WTC11 (cell line): ENCODE measurements around the gene ATCAY. TPM values are rescaled to one million over a fixed set of nuclear protein-coding genes. Genes with fewer than 3 reads are reported as not detected.
"Not testable (repeated sequence)": the region's sequence is repeated elsewhere in the genome, so short reads cannot be mapped to it uniquely, and the experiment has no call there.

ENCODE experiments used
- ATAC-seq: fragments of 200-7000 bp; cut with Tn5 transposase; 2 replicates; pipeline ENCODE4 v1.10.0; 2021; ENCODE audit warnings: mild to moderate bottlenecking, moderate library complexity
- CTCF ChIA-PET: fragments of 300-600 bp; sonication (Branson Sonifier 250); formaldehyde crosslinking; loops from one replicate; lab custom pipeline; 2021; ENCODE audit warnings: antibody characterized with exemption; lab: Charles Lee
- POLR2A ChIA-PET: fragments of 350-600 bp; sonication (Branson Sonifier 250); formaldehyde crosslinking; loops from one replicate; lab custom pipeline; 2021; ENCODE audit warnings: antibody characterized with exemption; lab: Charles Lee
- DNase-seq: peaks from one replicate; pipeline ENCODE4 v3.0.0; 2021; ENCODE audit warnings: low spot score
- H3K27ac Mint-ChIP-seq: 2 replicates; pipeline ENCODE4 v1.8.0; 2021; ENCODE audit warnings: mixed read lengths
- H3K27me3 Mint-ChIP-seq: 2 replicates; pipeline ENCODE4 v1.8.0; 2021; ENCODE audit warnings: low read depth, mild to moderate bottlenecking, moderate library complexity, mixed read lengths
- H3K36me3 Mint-ChIP-seq: 2 replicates; pipeline ENCODE4 v1.8.0; 2021; ENCODE audit warnings: mixed read lengths
- H3K4me1 Mint-ChIP-seq: 2 replicates; pipeline ENCODE4 v1.8.0; 2022; ENCODE audit warnings: mixed read lengths
- H3K4me3 Mint-ChIP-seq: 2 replicates; pipeline ENCODE4 v1.8.0; 2021; ENCODE audit warnings: mild to moderate bottlenecking, moderate library complexity, mixed read lengths
- H3K9me3 Mint-ChIP-seq: 2 replicates; pipeline ENCODE4 v1.8.0; 2021; ENCODE audit warnings: mixed read lengths
- ATF1 ChIP-seq: sonication (generic); formaldehyde crosslinking; IDR thresholded peaks from 2 replicates; pipeline ENCODE4 v1.8.1; 2023; ENCODE audit warnings: mild to moderate bottlenecking, moderate library complexity, missing genetic modification reagents
- CREM ChIP-seq: sonication (generic); formaldehyde crosslinking; IDR thresholded peaks from 2 replicates; pipeline ENCODE4 v1.8.1; 2022; ENCODE audit warnings: mild to moderate bottlenecking, missing genetic modification reagents, moderate library complexity
- GABPB1 ChIP-seq: sonication (generic); formaldehyde crosslinking; IDR thresholded peaks from 2 replicates; pipeline ENCODE4 v1.8.1; 2023; ENCODE audit warnings: mild to moderate bottlenecking, missing genetic modification reagents
- NR3C1 ChIP-seq: sonication (generic); formaldehyde crosslinking; conservative IDR thresholded peaks from 2 replicates; pipeline ENCODE4 v1.8.1; 2023; ENCODE audit warnings: low read depth, mild to moderate bottlenecking, missing genetic modification reagents
- SP1 ChIP-seq: sonication (generic); formaldehyde crosslinking; conservative IDR thresholded peaks from 2 replicates; pipeline ENCODE4 v1.8.1; 2022; ENCODE audit warnings: missing genetic modification reagents
- ZNF263 ChIP-seq: sonication (generic); formaldehyde crosslinking; IDR thresholded peaks from 2 replicates; pipeline ENCODE4 v1.8.1; 2022; ENCODE audit warnings: low read depth, mild to moderate bottlenecking, moderate library complexity, missing genetic modification reagents
- total RNA-seq: library from RNA; stranded (reverse); gene quantifications from 3 replicates; pipeline ENCODE4 v1.2.3, GENCODE V29; 2021
- TF ChIP-seq, protein P1 (sequence below): sonication (generic); formaldehyde crosslinking; IDR thresholded peaks from 2 replicates; pipeline ENCODE4 v1.8.0; 2023; ENCODE audit warnings: missing genetic modification reagents
- TF ChIP-seq, protein P2 (sequence below): fragments of 250-450 bp; sonication (Bioruptor Pico); conservative IDR thresholded peaks from 2 replicates; pipeline ENCODE4 v1.9.0; 2021; ENCODE audit warnings: mild to moderate bottlenecking
- TF ChIP-seq, protein P3 (sequence below): fragments of 250-450 bp; sonication (Bioruptor Pico); IDR thresholded peaks from 2 replicates; pipeline ENCODE4 v2.1.2; 2022; ENCODE audit warnings: mild to moderate bottlenecking, moderate library complexity
- TF ChIP-seq, protein P4 (sequence below): sonication (generic); formaldehyde crosslinking; IDR thresholded peaks from 2 replicates; pipeline ENCODE4 v1.8.1; 2022; ENCODE audit warnings: mild to moderate bottlenecking, moderate library complexity, missing genetic modification reagents

ATCAY gene
- total RNA-seq, 1 experiment from 2014 or later, result 23.5 TPM

DNA sequence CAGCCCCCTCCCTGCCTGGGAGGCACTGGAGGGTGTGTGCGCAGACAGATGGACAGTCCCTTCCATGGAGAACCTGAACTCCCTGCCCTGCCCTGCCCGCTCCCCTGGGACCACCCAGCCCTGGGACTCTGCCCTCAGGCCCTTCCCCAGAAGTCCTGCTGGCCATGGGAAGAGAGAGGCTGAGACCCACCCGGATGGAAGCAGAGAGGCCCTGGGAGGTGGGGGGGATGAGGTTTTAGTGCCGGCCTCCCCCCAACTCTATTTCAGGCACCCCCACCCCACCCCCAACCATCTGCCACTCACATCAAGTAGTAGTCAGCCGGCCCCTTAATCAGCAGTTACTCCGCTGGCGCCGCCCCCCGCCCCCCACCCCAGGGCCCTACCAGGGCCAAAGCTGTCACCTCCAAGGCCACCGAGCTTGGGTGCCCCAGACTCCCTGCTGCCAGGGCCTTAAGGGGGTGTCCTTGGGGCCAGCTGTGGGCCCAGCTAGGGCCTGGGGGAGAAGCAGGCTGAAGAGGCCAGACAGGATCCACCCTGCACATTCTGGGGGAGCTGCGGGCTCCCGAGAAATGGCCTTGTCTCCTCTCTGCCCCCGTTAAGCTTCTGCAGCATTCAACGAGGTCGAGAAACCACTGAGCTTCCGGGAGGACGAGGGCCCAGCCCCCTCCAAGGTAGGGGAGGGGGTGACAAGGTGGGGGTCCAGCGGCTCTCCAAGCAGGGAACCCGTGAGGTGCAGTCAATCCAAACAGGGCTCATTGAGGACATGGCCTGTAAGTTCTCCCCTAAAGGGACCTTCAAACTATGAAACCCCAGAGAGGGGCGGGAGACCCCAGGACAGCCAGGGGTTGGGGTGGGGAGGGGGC, 69.7 kb downstream of the ATCAY start:
- Mint-ChIP-seq H3K27ac (no peak overlapping the region), H3K36me3 (no peaks in the 10 kb centered on the region), H3K4me1 (peaks cover 8% of the 10 kb centered on the region), H3K4me3 (no peak overlapping the region), H3K27me3 (no peaks in the 10 kb centered on the region), H3K9me3 (no peaks in the 10 kb centered on the region)
- no peak for ATAC-seq
- no peak for TF ChIP-seq CREM
- no peak for TF ChIP-seq NR3C1 (CRISPR knock-in tag)
- TF ChIP-seq, protein P1, sequence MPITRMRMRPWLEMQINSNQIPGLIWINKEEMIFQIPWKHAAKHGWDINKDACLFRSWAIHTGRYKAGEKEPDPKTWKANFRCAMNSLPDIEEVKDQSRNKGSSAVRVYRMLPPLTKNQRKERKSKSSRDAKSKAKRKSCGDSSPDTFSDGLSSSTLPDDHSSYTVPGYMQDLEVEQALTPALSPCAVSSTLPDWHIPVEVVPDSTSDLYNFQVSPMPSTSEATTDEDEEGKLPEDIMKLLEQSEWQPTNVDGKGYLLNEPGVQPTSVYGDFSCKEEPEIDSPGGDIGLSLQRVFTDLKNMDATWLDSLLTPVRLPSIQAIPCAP (CRISPR knock-in tag), result no peak
- DNase-seq, result no peak
- ChIA-PET CTCF (interaction anchor here (1.5 to 2.0 kb wide), 2 partner anchors 37 to 69 kb away, joined by 4 to 9 read pairs; no protein-coding TSS in a partner anchor), POLR2A (interaction anchor here (0.6 to 2.7 kb wide), 2 partner anchors 17 to 18 kb away, joined by 3 to 11 read pairs; partner anchors contain the start of gene NMRK2)

DNA sequence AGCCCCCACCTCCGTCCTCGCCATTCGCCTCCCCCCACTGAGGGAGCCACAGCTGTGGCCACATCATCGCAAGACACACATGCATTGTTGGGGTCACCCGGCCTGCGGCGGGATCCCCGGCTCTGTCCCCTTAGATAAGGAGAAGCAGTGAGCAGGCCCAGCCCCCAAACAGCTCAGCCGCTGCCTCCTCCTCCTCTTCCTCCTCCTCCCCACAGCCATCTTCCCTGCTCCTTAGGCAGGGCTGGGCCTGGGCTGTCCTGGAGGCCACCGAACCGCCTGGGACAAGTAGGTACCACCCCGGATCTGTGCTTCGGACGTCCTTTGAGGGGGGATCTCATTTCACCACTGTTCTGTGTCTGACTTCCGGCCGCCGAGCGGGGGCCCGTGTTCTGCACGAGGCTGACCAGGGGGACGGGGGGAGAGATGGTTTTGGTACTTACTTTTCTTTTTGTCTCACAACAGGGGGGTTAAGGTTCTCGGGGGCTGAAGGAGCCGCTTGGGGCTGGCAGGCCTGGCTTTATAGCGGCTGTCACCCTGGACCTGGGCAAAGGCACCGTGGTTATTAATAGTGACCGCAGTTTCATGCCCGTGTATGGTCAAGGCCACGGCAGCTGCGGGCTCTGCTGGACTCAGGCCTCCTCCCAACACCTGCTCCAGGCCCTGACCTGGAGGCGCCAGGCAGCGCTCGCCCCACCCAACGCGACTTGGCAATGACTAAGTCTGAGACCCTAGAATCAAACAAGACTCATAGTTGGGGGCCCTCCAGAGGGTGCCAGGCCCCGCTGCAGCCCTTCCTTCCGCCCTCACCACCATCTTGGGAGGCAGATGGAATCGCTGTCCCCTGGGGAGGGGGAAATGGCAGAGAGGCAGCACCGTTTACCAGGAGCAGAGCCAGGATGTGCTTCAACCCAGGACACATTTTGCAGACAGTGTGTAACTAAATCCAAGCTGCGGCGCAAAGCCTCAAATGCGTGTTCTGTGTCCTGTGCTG, 70.7 kb downstream of the ATCAY start:
- H3K27ac Mint-ChIP-seq, result no peak overlapping the region
- no peaks in the 10 kb centered on the region for H3K9me3 Mint-ChIP-seq
- ChIA-PET CTCF (interaction anchor here (1.5 to 2.0 kb wide), 2 partner anchors 37 to 70 kb away, joined by 4 to 9 read pairs; no protein-coding TSS in a partner anchor), POLR2A (interaction anchor here (0.6 to 2.7 kb wide), 2 partner anchors 17 to 69 kb away, joined by 3 to 11 read pairs; no protein-coding TSS in a partner anchor)
- no peaks in the 10 kb centered on the region for H3K36me3 Mint-ChIP-seq
- H3K27me3 Mint-ChIP-seq, result no peaks in the 10 kb centered on the region
- no peak for DNase-seq
- H3K4me3 Mint-ChIP-seq, result no peak overlapping the region
- peaks cover 8% of the 10 kb centered on the region for H3K4me1 Mint-ChIP-seq
- TF ChIP-seq ZNF263 (CRISPR knock-in tag) (peak; percentile 50; the same call in 1 of the 2 replicates), GABPB1 (CRISPR knock-in tag) (no peak)
- peak; percentile 40 for ATAC-seq

DNA sequence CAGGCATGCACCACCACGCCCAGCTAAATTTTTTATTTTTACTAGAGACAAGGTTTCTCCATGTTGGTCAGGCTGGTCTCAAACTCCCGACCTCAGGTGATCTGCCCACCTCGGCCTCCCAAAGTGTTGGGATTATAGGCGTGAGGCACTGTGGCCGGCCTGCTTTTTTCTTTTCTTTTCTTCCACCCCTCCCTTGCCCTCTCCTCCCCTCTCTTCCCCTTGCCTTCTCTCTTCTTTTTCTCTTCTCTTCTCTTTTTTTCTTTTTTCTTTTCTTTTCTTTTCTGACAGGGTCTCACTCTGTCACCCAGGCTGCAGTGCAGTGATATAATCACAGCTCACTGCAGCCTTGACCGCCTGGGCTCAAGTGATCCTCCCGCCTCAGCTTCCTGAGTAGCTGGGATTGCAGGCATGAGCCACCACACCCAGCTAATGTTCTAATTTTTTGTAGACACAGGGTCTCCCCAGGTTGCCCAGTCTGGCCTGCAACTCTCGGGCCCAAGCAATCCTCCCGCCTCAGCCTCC, 72.3 kb downstream of the ATCAY start:
- DNase-seq, H3K4me1 Mint-ChIP-seq, ATAC-seq, H3K9me3 Mint-ChIP-seq, H3K27me3 Mint-ChIP-seq, H3K36me3 Mint-ChIP-seq, H3K27ac Mint-ChIP-seq, H3K4me3 Mint-ChIP-seq: not testable (repeated sequence)
- CTCF ChIA-PET, result interaction anchor here (0.6 kb wide), 1 partner anchor 12 kb away, joined by 3 read pairs; no protein-coding TSS in a partner anchor
- POLR2A ChIA-PET, result interaction anchor here (1.3 kb wide), 1 partner anchor 20 kb away, joined by 5 read pairs; the partner anchor contains the start of gene NMRK2

DNA sequence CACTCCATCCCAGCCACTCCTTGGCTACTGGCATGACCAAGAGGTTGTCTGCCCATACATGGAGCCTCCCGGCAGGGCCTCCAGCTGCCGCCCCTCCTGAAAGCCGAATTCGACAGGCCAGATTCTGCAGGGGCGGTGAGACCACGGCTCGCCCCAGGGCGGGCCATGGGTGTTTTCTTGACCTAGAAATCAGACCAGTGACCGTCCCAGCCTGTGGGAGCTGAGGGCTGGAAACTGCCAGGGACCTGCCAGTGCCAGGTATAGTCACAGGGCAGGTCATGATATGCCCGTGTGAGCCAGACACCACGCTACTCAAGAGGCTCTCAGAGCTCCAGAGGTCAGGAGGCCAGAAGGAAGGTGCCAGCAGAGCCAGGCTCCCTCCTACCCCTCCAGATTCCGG, 73.6 kb downstream of the ATCAY start:
- ATAC-seq, result no peak
- no peak overlapping the region for H3K27ac Mint-ChIP-seq
- H3K4me1 Mint-ChIP-seq, result peaks cover 8% of the 10 kb centered on the region
- DNase-seq, result no peak
- H3K9me3 Mint-ChIP-seq, result no peaks in the 10 kb centered on the region
- TF ChIP-seq, protein P2, sequence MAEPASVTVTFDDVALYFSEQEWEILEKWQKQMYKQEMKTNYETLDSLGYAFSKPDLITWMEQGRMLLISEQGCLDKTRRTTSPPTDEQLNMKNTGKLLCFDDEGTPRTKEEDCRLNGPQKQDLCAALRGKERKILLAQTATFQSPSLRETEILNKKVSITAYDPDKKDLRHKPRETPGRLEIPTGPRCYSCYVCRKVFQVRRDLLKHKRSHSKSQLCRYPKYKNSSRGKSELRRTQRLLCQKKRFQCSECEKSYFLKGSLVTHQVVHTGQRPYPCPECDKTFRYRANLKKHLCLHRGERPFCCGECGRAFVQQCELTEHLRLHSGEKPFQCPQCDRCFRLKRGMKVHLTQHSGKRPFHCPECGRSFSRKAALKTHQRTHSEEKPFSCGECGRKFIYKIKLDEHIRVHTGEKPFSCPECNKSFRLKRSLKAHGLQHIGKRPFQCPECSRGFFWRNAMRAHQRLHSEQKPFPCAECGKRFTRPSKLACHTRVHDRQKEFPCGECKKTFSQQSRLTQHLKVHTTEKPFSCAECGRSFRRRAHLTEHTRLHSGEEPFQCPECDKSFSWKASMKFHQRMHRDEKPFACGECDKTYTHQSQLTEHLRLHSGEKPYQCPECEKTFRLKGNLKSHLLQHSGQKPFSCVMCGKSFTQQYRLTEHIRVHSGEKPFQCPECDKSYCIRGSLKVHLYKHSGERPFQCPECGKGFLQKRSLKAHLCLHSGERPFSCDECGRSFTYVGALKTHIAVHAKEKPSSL (CRISPR knock-in tag), result no peak
- TF ChIP-seq SP1 (no peak), ZNF263 (CRISPR knock-in tag) (no peak), ATF1 (no peak), GABPB1 (CRISPR knock-in tag) (no peak)
- TF ChIP-seq, protein P3, sequence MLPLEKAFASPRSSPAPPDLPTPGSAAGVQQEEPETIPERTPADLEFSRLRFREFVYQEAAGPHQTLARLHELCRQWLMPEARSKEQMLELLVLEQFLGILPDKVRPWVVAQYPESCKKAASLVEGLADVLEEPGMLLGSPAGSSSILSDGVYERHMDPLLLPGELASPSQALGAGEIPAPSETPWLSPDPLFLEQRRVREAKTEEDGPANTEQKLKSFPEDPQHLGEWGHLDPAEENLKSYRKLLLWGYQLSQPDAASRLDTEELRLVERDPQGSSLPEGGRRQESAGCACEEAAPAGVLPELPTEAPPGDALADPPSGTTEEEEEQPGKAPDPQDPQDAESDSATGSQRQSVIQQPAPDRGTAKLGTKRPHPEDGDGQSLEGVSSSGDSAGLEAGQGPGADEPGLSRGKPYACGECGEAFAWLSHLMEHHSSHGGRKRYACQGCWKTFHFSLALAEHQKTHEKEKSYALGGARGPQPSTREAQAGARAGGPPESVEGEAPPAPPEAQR (CRISPR knock-in tag), result no peak
- TF ChIP-seq, protein P4, sequence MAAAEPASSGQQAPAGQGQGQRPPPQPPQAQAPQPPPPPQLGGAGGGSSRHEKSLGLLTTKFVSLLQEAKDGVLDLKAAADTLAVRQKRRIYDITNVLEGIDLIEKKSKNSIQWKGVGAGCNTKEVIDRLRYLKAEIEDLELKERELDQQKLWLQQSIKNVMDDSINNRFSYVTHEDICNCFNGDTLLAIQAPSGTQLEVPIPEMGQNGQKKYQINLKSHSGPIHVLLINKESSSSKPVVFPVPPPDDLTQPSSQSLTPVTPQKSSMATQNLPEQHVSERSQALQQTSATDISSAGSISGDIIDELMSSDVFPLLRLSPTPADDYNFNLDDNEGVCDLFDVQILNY (CRISPR knock-in tag), result no peak
- CTCF ChIA-PET, result interaction anchor here (0.6 to 1.4 kb wide), 2 partner anchors 33 to 460 kb away, joined by 3 to 5 read pairs; no protein-coding TSS in a partner anchor
- H3K36me3 Mint-ChIP-seq, result no peaks in the 10 kb centered on the region; the same call in 1 of the 2 replicates
- H3K27me3 Mint-ChIP-seq, result no peaks in the 10 kb centered on the region
- POLR2A ChIA-PET, result interaction anchor here (1.8 kb wide), 1 partner anchor 15 kb away, joined by 5 read pairs; no protein-coding TSS in a partner anchor
- H3K4me3 Mint-ChIP-seq, result no peak overlapping the region

DNA sequence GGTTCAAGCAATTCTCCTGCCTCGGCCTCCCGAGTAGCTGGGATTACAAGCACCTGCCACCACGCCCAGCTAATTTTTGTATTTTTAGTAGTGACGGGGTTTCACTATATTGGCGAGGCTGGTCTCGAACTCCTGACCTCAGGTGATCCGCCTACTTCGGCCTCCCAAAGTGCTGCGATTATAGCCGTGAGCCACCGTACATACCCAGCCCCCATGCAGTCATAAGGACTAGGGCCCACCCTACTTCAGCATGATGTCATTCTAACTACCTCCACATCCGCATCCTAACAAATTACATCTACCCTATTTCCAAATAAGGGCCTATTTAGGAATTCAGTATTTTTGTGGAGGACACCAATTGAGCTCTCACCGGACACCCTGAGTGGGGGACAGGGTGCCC, 74.8 kb downstream of the ATCAY start:
- not testable (repeated sequence) for H3K36me3 Mint-ChIP-seq, ATAC-seq, H3K4me3 Mint-ChIP-seq, DNase-seq, H3K27me3 Mint-ChIP-seq, H3K27ac Mint-ChIP-seq, H3K9me3 Mint-ChIP-seq, H3K4me1 Mint-ChIP-seq
- ChIA-PET POLR2A (interaction anchor here (1.8 kb wide), 1 partner anchor 14 kb away, joined by 5 read pairs; no protein-coding TSS in a partner anchor), CTCF (interaction anchor here (1.2 kb wide), 1 partner anchor 185 kb away, joined by 3 read pairs; no protein-coding TSS in a partner anchor)
